ENCODE data around the gene LEMD2.

LEMD2 gene

DNA sequence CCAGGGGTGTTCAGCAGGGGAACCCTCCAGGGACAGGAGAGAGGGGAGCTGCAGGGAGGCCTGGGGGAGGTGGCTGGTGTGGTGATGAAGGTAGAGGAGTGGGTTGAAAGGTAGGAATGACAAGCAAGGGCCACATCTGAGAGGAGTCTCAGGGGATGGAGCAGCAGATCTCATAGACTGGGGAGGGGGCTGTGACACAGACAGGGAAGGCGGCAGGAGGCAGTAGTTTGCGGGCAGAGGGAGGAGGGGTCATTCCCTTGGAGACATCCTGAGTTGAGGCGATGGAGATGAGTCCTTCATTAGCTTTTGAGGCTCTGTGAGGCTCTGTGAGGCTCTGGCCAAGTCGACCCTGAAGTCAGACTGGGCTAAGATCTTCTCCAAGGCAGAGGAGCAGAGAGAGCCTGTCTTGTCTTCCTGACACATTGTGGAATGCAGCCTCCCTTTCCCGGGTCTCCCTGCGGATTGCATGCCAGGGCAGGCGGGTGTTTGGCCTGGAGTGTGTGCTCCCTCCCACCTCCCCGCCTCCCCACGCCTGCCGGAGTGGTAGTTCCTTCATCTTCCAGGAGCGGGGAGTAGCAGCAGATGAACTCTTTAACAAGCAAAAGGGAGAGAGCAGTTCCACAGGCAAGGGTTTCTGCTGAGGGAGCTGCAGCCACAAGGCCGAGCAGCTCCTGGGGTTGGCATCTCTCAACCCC, 49.2 kb upstream of the LEMD2 start (continued):
- TF ChIP-seq FEZF1 (tag by site-specific recombination; IDR thresholded peaks at IDR 0.05) = no peak
- TF ChIP-seq WT1 (tag by site-specific recombination; IDR thresholded peaks at IDR 0.05) = peak; percentile 48; the same call in 1 of the 2 replicates
- no peak for TF ChIP-seq BCL6B (tag by site-specific recombination; IDR thresholded peaks at IDR 0.05)
- no peak for TF ChIP-seq ZNF626 (tag by site-specific recombination; IDR thresholded peaks at IDR 0.05)
- no peak for TF ChIP-seq ZEB2 (tag by site-specific recombination; IDR thresholded peaks at IDR 0.05)
- peak; percentile 26; the same call in 1 of the 2 replicates for TF ChIP-seq PRDM10 (tag by site-specific recombination; IDR thresholded peaks at IDR 0.05)
- TF ChIP-seq ZNF677 (tag by site-specific recombination; IDR thresholded peaks at IDR 0.05) = no peak
- TF ChIP-seq, protein P1, sequence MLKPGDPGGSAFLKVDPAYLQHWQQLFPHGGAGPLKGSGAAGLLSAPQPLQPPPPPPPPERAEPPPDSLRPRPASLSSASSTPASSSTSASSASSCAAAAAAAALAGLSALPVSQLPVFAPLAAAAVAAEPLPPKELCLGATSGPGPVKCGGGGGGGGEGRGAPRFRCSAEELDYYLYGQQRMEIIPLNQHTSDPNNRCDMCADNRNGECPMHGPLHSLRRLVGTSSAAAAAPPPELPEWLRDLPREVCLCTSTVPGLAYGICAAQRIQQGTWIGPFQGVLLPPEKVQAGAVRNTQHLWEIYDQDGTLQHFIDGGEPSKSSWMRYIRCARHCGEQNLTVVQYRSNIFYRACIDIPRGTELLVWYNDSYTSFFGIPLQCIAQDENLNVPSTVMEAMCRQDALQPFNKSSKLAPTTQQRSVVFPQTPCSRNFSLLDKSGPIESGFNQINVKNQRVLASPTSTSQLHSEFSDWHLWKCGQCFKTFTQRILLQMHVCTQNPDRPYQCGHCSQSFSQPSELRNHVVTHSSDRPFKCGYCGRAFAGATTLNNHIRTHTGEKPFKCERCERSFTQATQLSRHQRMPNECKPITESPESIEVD (tag by site-specific recombination; IDR thresholded peaks at IDR 0.05) = no peak
- TF ChIP-seq AEBP2 (tag by site-specific recombination; IDR thresholded peaks at IDR 0.05; ENCODE audit: borderline replicate concordance) = no peak
- TF ChIP-seq YY2 (tag by site-specific recombination; IDR thresholded peaks at IDR 0.05) = no peak

DNA sequence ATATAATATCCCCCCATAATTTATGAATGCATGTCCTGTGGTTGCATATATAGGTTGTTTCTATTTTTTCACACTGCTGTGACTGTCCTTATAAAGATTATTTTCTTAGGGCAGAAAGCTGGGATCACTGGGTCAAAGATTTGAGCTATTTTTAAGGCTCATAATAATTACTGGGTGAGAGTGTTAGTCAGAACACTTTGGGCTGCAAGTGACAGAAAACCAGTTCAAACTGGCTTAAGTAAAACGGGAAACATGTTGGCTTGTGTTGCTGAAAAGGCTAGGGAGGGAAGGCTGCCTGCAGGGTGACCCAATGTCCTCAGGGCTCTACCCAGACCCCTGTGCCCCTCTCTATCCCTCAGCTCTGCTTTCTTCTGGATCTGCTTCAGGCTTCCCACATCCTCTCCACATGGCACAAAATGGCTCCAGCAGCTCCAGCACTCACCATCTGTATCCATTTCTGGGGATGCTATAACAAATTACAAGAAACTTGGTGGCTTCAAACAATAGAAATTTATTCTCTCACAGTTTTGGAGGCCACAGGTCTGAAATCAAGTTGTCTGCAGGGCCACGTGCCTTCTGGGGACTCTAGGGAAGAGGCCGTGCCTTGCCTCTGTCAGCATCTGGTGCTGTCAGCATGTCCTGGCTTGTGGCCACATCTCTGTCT, 48.0 kb upstream of the LEMD2 start:
- CTCF ChIA-PET = interaction anchor here (0.6 to 1.1 kb wide), 4 partner anchors 66 to 310 kb away, joined by 3 to 6 read pairs (median 3); no protein-coding TSS in a partner anchor
- no peak overlapping the region for H3K27ac ChIP-seq (ENCODE audit: extremely low read depth, low read depth, low read length)
- POLR2A ChIA-PET = no interaction called here

More for the DNA sequence above, 48.0 kb upstream of the LEMD2 start:
- Histone ChIP-seq H3K36me3 (ENCODE audit: control insufficient read depth in 2 of 2, insufficient read depth in 1 of 2, low read length in 2 of 2) (no peaks in the 10 kb centered on the region), H3K9me3 (ENCODE audit: control insufficient read depth, insufficient read depth, low read depth, low read length) (no peaks in the 10 kb centered on the region), H3K4me1 (ENCODE audit: control insufficient read depth, insufficient read depth, low read length) (no peaks in the 10 kb centered on the region), H3K4me3 (ENCODE audit: low read depth, low read length) (no peak overlapping the region)
- TF ChIP-seq ZNF433 (tag by site-specific recombination; IDR thresholded peaks at IDR 0.05; ENCODE audit: low read depth) (no peak), ZNF747 (tag by site-specific recombination; IDR thresholded peaks at IDR 0.05) (no peak), ZNF660 (tag by site-specific recombination; IDR thresholded peaks at IDR 0.05) (no peak), ZNF280D (tag by site-specific recombination; IDR thresholded peaks at IDR 0.05) (peak; percentile 68; the same call in 1 of the 2 replicates), WT1 (tag by site-specific recombination; IDR thresholded peaks at IDR 0.05) (no peak), BCL6B (tag by site-specific recombination; IDR thresholded peaks at IDR 0.05) (no peak), GLIS1 (tag by site-specific recombination; IDR thresholded peaks at IDR 0.05) (no peak), SETDB1 (IDR thresholded peaks at IDR 0.05; ENCODE audit: insufficient read length, low read length) (peak; percentile 61), ZSCAN4 (tag by site-specific recombination; IDR thresholded peaks at IDR 0.05) (no peak)
- TF ChIP-seq, protein P2, sequence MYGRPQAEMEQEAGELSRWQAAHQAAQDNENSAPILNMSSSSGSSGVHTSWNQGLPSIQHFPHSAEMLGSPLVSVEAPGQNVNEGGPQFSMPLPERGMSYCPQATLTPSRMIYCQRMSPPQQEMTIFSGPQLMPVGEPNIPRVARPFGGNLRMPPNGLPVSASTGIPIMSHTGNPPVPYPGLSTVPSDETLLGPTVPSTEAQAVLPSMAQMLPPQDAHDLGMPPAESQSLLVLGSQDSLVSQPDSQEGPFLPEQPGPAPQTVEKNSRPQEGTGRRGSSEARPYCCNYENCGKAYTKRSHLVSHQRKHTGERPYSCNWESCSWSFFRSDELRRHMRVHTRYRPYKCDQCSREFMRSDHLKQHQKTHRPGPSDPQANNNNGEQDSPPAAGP (tag by site-specific recombination; IDR thresholded peaks at IDR 0.05) = no peak

All from HEK293 (cell line).